ENCODE measurements around the gene AGFG1.
A peak's percentile ranks its signal among the peaks of the same experiment; 100 is the strongest.

The AGFG1 gene

GRCh38 chr2:227466887-227467600 is 4.9 kb upstream of the AGFG1 start:
- no peak for DNase-seq (ENCODE audit: low read depth)
- H3K4me3 ChIP-seq (ENCODE audit: low read depth, low read length): no peak overlapping the region
- TF ChIP-seq CTCF (IDR thresholded peaks at IDR 0.05; ENCODE audit: low read depth, low read length, missing control alignments): no peak

- DNase-seq (ENCODE audit: low read depth): no peak
- no peak for TF ChIP-seq CTCF (IDR thresholded peaks at IDR 0.05; ENCODE audit: low read depth, low read length, missing control alignments)
- peak overlapping the region; percentile 91 for H3K4me3 ChIP-seq (ENCODE audit: low read depth, low read length)
Observed at GRCh38 chr2:227471412-227471811, 544 bp upstream of the AGFG1 start.

GRCh38 chr2:227472265-227473121 is 537 bp downstream of the AGFG1 start:
- H3K4me3 ChIP-seq (ENCODE audit: low read depth, low read length): peak overlapping the region; percentile 91
- no peak for TF ChIP-seq CTCF (IDR thresholded peaks at IDR 0.05; ENCODE audit: low read depth, low read length, missing control alignments)
- no peak for DNase-seq (ENCODE audit: low read depth)

GRCh38 chr2:227473122-227473461 is 1.1 kb downstream of the AGFG1 start:
- DNase-seq (ENCODE audit: low read depth): no peak
- no peak for TF ChIP-seq CTCF (IDR thresholded peaks at IDR 0.05; ENCODE audit: low read depth, low read length, missing control alignments)
- peak overlapping the region; percentile 91 for H3K4me3 ChIP-seq (ENCODE audit: low read depth, low read length)

GRCh38 chr2:227473806-227474205 is 1.9 kb downstream of the AGFG1 start:
- peak overlapping the region; percentile 91 for H3K4me3 ChIP-seq (ENCODE audit: low read depth, low read length)
- DNase-seq (ENCODE audit: low read depth): no peak
- no peak for TF ChIP-seq CTCF (IDR thresholded peaks at IDR 0.05; ENCODE audit: low read depth, low read length, missing control alignments)

GRCh38 chr2:227474410-227474809 is 2.5 kb downstream of the AGFG1 start:
- H3K4me3 ChIP-seq (ENCODE audit: low read depth, low read length): peak overlapping the region; percentile 40; the same call in 1 of the 2 replicates
- no peak for TF ChIP-seq CTCF (IDR thresholded peaks at IDR 0.05; ENCODE audit: low read depth, low read length, missing control alignments)
- no peak for DNase-seq (ENCODE audit: low read depth)

Data from GM12864 (cell line).